Kidney (tissue), 14 donors: ENCODE data around the gene SUCO. TPM values are rescaled to one million over a fixed set of nuclear protein-coding genes. Genes with fewer than 3 reads are reported as not detected.

ENCODE experiments used
- DNase-seq, 5 donors: peaks; one replicate each; pipeline ENCODE4 v3.0.0-alpha.2; 2013 to 2020
- FAIRE-seq: peaks from 2 replicates; lab custom pipeline; 2012; peaks lifted over from hg19 to GRCh38; lab: Jason Lieb, UNC
- H3K27ac ChIP-seq, 2 donors: one replicate each; pipeline ENCODE4 v1.7.0; 2013; ENCODE audit warnings: low read depth in 2 of 2, low read length in 2 of 2, inconsistent platforms in 1 of 2
- H3K27me3 ChIP-seq: one replicate; pipeline ENCODE4 v1.7.1; 2013; ENCODE audit warnings: low read length, inconsistent platforms; ENCODE audit not compliant: control insufficient read depth, insufficient read depth
- H3K36me3 ChIP-seq, 3 donors: one replicate each; pipeline versions ENCODE4 v1.7.0 to v1.7.1; 2013; ENCODE audit warnings: low read length in 3 of 3, control low read depth in 1 of 3, inconsistent platforms in 1 of 3; ENCODE audit not compliant: insufficient read depth in 3 of 3, control insufficient read depth in 2 of 3
- H3K4me1 ChIP-seq, 3 donors: one replicate each; pipeline versions ENCODE4 v1.7.0 to v1.7.1; 2013; ENCODE audit warnings: low read length in 3 of 3, inconsistent platforms in 1 of 3, low read depth in 1 of 3; ENCODE audit not compliant: control insufficient read depth in 2 of 3, insufficient read depth in 2 of 3
- H3K4me3 ChIP-seq, 3 donors: one replicate each; pipeline versions ENCODE4 v1.7.0 to v1.8.1; 2013; ENCODE audit warnings: low read length in 3 of 3, control low read depth in 1 of 3, inconsistent platforms in 1 of 3
- H3K9ac ChIP-seq, 3 donors: one replicate each; pipeline versions ENCODE4 v1.7.0 to v1.7.1; 2013; ENCODE audit warnings: low read length in 3 of 3, control low read depth in 1 of 3, inconsistent platforms in 1 of 3
- H3K9me3 ChIP-seq, 3 donors: one replicate each; pipeline versions ENCODE4 v1.7.0 to v1.7.1; 2013; ENCODE audit warnings: low read length in 3 of 3, control low read depth in 1 of 3, inconsistent platforms in 1 of 3; ENCODE audit not compliant: control insufficient read depth in 2 of 3, insufficient read depth in 1 of 3
- intact Hi-C: fragments of 100-400 bp; cut with DNase I; formaldehyde crosslinking; loops from one replicate; pipeline ENCODE4 v1.11.1; 2022
- polyA plus RNA-seq: library from polyadenylated mRNA; stranded (reverse); fragments of 350-450 nt; fragmentation: Illumina TruSeq; extraction: RNeasy Lipid Tissue Mini Kit (QIAGEN cat#74804); gene quantifications from one replicate; pipeline ENCODE4 v1.2.3, GENCODE V29; 2014; ENCODE audit warnings: low read depth, low replicate concordance; ENCODE audit not compliant: insufficient read depth
- total RNA-seq: library from RNA; stranded (reverse); fragmentation: NEBNext Ultra II Directional; extraction: Animal tissue kit (Norgen Biotek cat#: 25700); gene quantifications from one replicate; pipeline ENCODE4 v1.2.1, GENCODE V29; 2021
- TF ChIP-seq, protein P1 (sequence below): IDR thresholded peaks from 3 replicates; pipeline ENCODE4 v1.5.1; 2012; ENCODE audit warnings: mild to moderate bottlenecking, moderate library complexity, borderline replicate concordance; ENCODE audit not compliant: insufficient read depth; ENCODE audit errors: extremely low read depth
- donor health status: control.
- donor health status: control.
- donor health status: control.
- donor health status: control.
- donor health status: control.
- donor health status: DM: yes; HTN: yes; CAD: no.
- donor health status: Normal renal cell carcinoma (clear cell type).

Gene SUCO
- total and polyA plus RNA-seq, 2 donors from 2014 or later, result 9.8 to 40.0 TPM

DNA sequence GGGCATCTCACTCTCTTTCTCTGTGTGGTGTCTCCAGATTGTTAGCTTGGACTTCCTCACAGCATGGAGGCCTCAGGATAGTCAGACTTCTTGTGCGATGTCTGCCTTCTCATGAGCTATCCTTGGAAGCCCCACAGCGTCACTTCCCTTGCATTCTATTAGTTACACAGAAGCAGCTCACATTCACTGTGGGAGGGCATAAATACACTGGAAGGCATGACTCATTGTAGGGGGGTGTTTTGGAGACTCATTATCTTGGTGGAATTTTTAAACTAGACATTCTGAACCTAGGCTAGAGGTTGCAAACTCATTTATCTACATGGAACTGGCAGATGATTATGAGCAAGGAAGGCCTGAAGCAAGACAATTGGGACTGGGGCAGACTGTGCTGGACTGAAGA is 104.6 kb downstream of the SUCO start:
- no peak overlapping the region for H3K4me3 ChIP-seq
- no peaks in the 10 kb centered on the region for H3K36me3 ChIP-seq
- intact Hi-C loops, result no loop called here
- no peak overlapping the region for H3K9ac ChIP-seq
- no peak overlapping the region for H3K27ac ChIP-seq
- H3K9me3 ChIP-seq, result no peaks in the 10 kb centered on the region
- no peaks in the 10 kb centered on the region for H3K27me3 ChIP-seq
- DNase-seq (no peak), FAIRE-seq (no peak)
- TF ChIP-seq, protein P1, sequence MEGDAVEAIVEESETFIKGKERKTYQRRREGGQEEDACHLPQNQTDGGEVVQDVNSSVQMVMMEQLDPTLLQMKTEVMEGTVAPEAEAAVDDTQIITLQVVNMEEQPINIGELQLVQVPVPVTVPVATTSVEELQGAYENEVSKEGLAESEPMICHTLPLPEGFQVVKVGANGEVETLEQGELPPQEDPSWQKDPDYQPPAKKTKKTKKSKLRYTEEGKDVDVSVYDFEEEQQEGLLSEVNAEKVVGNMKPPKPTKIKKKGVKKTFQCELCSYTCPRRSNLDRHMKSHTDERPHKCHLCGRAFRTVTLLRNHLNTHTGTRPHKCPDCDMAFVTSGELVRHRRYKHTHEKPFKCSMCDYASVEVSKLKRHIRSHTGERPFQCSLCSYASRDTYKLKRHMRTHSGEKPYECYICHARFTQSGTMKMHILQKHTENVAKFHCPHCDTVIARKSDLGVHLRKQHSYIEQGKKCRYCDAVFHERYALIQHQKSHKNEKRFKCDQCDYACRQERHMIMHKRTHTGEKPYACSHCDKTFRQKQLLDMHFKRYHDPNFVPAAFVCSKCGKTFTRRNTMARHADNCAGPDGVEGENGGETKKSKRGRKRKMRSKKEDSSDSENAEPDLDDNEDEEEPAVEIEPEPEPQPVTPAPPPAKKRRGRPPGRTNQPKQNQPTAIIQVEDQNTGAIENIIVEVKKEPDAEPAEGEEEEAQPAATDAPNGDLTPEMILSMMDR, result no peak
- H3K4me1 ChIP-seq, result no peaks in the 10 kb centered on the region

DNA sequence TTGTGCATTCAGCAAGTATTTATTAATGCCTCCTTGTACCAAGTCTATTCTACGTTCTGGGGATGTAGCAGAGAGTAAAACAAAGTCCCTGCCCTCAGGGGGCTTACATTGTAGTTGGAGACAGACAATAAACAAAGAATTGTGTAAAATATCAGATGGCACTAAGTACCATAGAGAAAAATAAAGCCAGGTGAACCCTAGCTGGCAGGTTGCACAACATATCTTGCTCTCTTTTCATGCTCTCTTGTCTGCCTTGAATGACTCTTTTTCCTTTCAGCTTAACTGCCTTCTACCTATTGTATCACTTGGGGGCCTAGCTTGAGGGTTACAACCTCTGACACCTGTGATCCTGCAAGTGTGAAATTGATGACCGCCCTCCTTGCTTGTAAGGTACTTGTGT is 105.3 kb downstream of the SUCO start:
- H3K9me3 ChIP-seq, result no peaks in the 10 kb centered on the region

DNA sequence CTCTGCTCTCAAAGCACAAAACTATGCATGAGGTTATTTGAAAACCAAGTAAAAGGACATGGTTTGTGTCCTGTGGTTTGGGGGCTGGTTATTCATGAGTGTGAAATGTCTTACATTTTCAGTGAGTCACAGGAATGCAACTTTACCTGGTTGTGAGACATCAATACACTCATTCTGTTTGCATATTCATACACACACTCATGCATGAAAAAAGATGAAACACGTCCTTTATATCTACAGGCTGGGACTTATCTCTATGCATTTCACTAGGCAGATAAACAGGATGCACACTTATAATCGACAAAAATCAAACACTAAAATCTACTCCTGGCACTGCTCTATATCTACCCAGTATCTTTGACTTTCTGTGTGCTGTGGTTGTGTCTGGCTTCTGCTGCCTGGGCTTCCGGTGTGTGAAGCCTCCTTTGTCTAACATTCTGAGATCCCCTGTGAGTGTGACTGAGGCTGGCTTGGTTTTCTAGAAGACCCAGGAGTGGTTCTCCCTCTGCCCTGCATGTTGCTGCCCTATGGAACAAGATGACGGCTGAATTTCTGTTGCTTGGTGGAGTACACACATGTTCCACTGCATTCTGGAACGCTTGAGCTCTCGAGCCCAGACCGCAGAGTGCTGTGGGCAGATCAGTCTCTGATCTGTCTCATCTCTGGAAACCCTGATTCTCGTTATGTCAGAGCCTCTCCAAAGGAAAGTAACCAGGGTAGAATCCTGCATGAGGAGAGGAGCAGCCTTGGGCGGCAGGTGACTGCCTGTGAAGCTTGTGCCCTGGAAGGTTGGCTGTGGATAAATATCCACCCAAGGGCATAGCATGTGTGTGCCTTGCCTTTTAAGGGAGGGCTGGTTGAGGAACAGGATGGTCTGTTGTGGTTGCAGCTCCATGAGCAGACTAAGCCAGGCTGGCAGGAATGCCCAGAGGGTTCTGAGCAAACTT is 106.2 kb downstream of the SUCO start:
- TF ChIP-seq, protein P1, result no peak
- H3K4me1 ChIP-seq, result no peaks in the 10 kb centered on the region
- no peak overlapping the region for H3K27ac ChIP-seq
- FAIRE-seq (no peak), DNase-seq (peak in 1 of 5 donors; percentile 56)
- H3K9me3 ChIP-seq, result no peaks in the 10 kb centered on the region
- H3K4me3 ChIP-seq, result no peak overlapping the region
- no peaks in the 10 kb centered on the region for H3K27me3 ChIP-seq
- H3K9ac ChIP-seq, result no peak overlapping the region
- intact Hi-C loops, result no loop called here
- H3K36me3 ChIP-seq, result no peaks in the 10 kb centered on the region

More for the DNA sequence above, 105.3 kb downstream of the SUCO start:
- H3K36me3 ChIP-seq, result no peaks in the 10 kb centered on the region
- intact Hi-C loops, result no loop called here
- no peaks in the 10 kb centered on the region for H3K4me1 ChIP-seq
- no peak for FAIRE-seq
- H3K27ac ChIP-seq, result no peak overlapping the region
- H3K9ac ChIP-seq, result no peak overlapping the region
- no peak for DNase-seq
- no peaks in the 10 kb centered on the region for H3K27me3 ChIP-seq
- no peak overlapping the region for H3K4me3 ChIP-seq
- TF ChIP-seq, protein P1, result no peak
